ENCODE results near the gene PRKN. TPM values are rescaled to one million over a fixed set of nuclear protein-coding genes. Genes with fewer than 3 reads are reported as not detected.

The PRKN gene
- total and polyA plus RNA-seq, 3 experiments from 2014 or later, result 0.22 to 1.0 (median 0.55) TPM

DNA sequence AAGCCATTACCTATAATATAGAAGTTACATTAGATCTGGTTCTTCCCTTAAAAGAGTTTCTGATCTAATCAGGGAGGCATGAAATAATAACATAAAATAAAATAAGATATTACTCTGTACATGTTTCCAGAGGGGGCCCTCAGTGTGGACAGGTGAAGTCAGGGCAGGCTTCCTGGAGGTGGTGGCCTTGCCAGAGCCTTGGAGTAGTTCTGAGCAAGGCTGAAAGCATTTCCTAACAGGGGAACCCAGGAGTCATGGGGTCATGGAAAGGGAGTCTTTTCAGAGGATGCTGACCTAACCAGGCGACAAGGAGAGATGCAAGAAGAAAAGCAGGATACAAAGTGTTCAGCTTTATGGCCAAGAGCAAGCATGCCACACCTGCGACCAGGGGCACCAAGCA is 982.4 kb downstream of the PRKN start:
- Mint-ChIP-seq H3K36me3 (peaks cover 0 to 5% (median 0%) of the 10 kb centered on the region in 3 donors), H3K9me3 (peaks cover 0 to 6% (median 3%) of the 10 kb centered on the region in 5 donors), H3K4me1 (no peaks in the 10 kb centered on the region), H3K27me3 (peaks cover 0 to 2% of the 10 kb centered on the region in 2 donors), H3K27ac (no peak overlapping the region), H3K4me3 (no peak overlapping the region)
- H3K27ac ChIP-seq (ENCODE audit: low read depth, low read length), result no peak overlapping the region
- H3K9me3 ChIP-seq (ENCODE audit: low read length), result no peaks in the 10 kb centered on the region
- H3K4me3 ChIP-seq (ENCODE audit: low read length), result no peak overlapping the region
- no peaks in the 10 kb centered on the region for H3K36me3 ChIP-seq (ENCODE audit: insufficient read depth, low read length)
- H3K27me3 ChIP-seq (ENCODE audit: insufficient read depth, low read length, poor library complexity, severe bottlenecking), result no peaks in the 10 kb centered on the region
- POLR2A ChIA-PET, result no interaction called here
- CTCF ChIA-PET, result no interaction called here
- no peak for DNase-seq
- H3K4me1 ChIP-seq (ENCODE audit: insufficient read depth, low read length), result no peaks in the 10 kb centered on the region

DNA sequence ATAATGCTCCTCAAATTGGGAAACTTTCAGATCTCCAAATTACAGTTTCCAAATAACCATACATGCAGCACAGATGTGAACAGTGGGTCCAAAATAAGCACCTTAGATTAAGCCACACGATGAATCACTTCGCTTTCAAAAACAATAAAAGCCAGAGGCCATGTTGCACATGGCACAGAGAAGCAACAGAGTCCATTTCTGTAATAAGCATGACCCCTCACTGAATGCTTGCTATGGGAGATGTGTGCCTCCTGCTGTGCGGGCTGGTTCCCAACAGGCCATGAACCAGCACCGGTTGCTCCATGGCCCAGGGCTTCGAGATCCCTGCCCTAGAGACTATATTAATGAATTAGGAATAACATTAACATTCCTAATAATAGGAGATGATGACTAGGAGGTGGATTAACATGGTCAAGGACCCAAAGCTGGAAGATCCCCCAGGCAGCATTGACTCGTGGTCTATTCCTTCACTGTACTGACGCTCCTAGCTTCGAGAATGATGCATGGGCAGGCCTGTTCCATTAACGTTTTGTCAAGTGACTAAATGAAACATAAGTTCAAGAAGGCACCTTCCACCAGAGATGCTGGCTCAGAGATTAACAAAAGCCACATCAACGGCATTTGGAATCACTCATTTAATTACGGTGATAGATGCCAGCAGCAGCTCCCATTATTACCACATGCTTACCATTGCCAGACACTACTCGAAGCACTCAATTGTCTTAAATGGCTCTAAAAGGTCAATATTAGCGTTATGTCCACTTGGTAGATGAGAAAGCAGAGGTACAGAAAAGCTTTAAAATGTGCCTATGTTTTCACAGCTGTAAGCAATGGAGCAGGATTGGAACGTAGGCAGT is 983.1 kb downstream of the PRKN start:
- ChIA-PET CTCF (no interaction called here), POLR2A (no interaction called here)
- peaks cover 0 to 2% of the 10 kb centered on the region in 2 donors for H3K27me3 Mint-ChIP-seq
- H3K9me3 ChIP-seq (ENCODE audit: low read length), result no peaks in the 10 kb centered on the region
- no peak for DNase-seq
- no peaks in the 10 kb centered on the region for H3K36me3 ChIP-seq (ENCODE audit: insufficient read depth, low read length)
- H3K27me3 ChIP-seq (ENCODE audit: insufficient read depth, low read length, poor library complexity, severe bottlenecking), result no peaks in the 10 kb centered on the region
- H3K4me3 Mint-ChIP-seq, result no peak overlapping the region
- no peak overlapping the region for H3K4me3 ChIP-seq (ENCODE audit: low read length)
- no peaks in the 10 kb centered on the region for H3K4me1 ChIP-seq (ENCODE audit: insufficient read depth, low read length)
- peaks cover 0 to 6% (median 3%) of the 10 kb centered on the region in 5 donors for H3K9me3 Mint-ChIP-seq
- no peak overlapping the region for H3K27ac Mint-ChIP-seq
- no peak overlapping the region for H3K27ac ChIP-seq (ENCODE audit: low read depth, low read length)
- no peaks in the 10 kb centered on the region for H3K4me1 Mint-ChIP-seq
- peaks cover 0 to 5% (median 0%) of the 10 kb centered on the region in 3 donors for H3K36me3 Mint-ChIP-seq

DNA sequence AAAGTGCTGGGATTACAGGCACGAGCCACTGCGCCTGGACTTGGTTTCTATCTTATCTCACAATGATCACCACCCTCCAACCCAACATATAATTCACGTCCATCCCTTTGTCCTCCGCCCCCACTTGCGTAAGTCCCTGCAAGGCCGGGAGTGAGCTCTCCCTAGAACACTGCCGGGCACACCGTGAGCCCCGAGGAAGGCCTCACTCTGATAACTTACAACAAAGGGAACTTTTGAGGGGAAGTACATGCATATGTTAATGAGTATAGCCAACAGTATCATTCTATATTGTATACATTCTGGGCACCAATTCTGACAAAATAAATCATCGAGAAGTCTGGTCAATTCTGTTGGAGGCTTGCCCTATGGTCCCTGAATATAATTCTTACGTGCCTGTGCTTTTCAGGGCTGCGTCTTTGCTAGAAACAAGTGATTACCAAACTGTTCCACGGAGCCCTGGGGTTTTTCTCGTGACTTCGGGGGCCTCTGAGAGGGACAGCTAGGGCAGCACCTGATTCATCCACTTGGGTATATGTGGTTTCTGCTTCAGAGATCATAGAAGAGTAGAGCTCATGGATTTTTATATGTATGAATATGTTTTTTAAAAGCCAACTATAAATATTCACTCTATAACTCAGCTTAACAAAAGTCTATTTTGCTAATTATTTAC is 983.9 kb downstream of the PRKN start:
- Mint-ChIP-seq H3K9me3 (peaks cover 0 to 6% (median 2%) of the 10 kb centered on the region in 5 donors), H3K36me3 (peaks cover 0 to 5% (median 0%) of the 10 kb centered on the region in 3 donors), H3K27me3 (peaks cover 0 to 2% of the 10 kb centered on the region in 2 donors), H3K27ac (no peak overlapping the region), H3K4me3 (no peak overlapping the region), H3K4me1 (no peaks in the 10 kb centered on the region)
- POLR2A ChIA-PET, result no interaction called here
- Histone ChIP-seq H3K4me1 (ENCODE audit: insufficient read depth, low read length) (no peaks in the 10 kb centered on the region), H3K4me3 (ENCODE audit: low read length) (no peak overlapping the region), H3K27me3 (ENCODE audit: insufficient read depth, low read length, poor library complexity, severe bottlenecking) (no peaks in the 10 kb centered on the region), H3K36me3 (ENCODE audit: insufficient read depth, low read length) (no peaks in the 10 kb centered on the region), H3K9me3 (ENCODE audit: low read length) (no peaks in the 10 kb centered on the region), H3K27ac (ENCODE audit: low read depth, low read length) (no peak overlapping the region)
- no peak for DNase-seq
- CTCF ChIA-PET, result no interaction called here

DNA sequence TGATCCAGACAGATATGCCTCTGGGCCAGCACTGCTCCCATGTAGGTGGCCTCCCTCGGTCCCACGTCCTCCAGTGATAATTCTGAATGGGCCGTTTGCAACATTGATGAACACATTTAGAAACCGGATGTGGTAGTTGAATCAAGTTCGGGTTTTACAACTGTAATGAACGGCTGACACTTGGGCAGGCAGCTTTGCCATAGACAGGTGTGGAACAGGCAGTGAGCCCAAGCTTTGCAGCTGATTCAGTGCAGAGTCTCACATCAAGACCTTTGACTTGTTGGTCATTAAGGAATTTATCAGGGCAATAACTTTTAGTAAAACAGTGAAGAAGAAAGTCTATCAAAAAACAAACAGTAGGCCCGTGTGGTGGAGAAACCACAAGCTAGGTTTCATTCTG is 987.1 kb downstream of the PRKN start:
- H3K9me3 Mint-ChIP-seq, result peaks cover 0 to 6% (median 2%) of the 10 kb centered on the region in 5 donors
- Histone ChIP-seq H3K9me3 (ENCODE audit: low read length) (no peaks in the 10 kb centered on the region), H3K36me3 (ENCODE audit: insufficient read depth, low read length) (no peaks in the 10 kb centered on the region), H3K4me3 (ENCODE audit: low read length) (no peak overlapping the region), H3K4me1 (ENCODE audit: insufficient read depth, low read length) (no peaks in the 10 kb centered on the region), H3K27me3 (ENCODE audit: insufficient read depth, low read length, poor library complexity, severe bottlenecking) (no peaks in the 10 kb centered on the region), H3K27ac (ENCODE audit: low read depth, low read length) (no peak overlapping the region)
- POLR2A ChIA-PET, result no interaction called here
- CTCF ChIA-PET, result no interaction called here
- no peak overlapping the region for H3K4me3 Mint-ChIP-seq
- peak overlapping the region in 1 of 8 donors; percentile 68 for H3K27ac Mint-ChIP-seq
- peaks cover 0 to 5% (median 0%) of the 10 kb centered on the region in 3 donors for H3K36me3 Mint-ChIP-seq
- DNase-seq, result no peak
- no peaks in the 10 kb centered on the region for H3K4me1 Mint-ChIP-seq
- peaks cover 0 to 2% of the 10 kb centered on the region in 2 donors for H3K27me3 Mint-ChIP-seq

DNA sequence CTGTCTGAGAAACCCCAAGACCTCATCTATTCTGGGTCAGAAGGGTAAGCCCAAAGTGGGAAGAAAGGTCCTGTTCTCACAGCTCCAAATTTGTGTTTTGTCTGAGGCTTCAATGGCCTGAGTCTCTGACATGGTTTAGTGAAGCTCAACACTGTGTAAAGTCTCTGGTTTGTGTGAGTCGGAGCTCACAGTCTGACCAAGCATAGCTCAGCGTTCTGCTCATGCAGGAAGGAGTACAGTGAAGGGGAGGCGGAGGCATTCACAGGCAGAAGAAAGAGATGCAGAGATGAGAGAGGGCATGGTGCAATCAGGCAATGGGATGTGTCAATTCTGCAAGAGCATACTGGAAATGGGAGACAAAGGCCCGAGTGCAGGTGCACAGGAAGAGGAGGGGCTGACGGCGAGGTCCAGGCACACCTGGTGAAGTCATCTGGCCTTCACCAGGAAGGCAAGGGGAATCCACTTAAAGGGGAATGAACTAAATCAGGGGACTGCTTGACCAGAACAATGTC is 990.7 kb downstream of the PRKN start:
- H3K4me3 Mint-ChIP-seq, result no peak overlapping the region
- Histone ChIP-seq H3K9me3 (ENCODE audit: low read length) (no peaks in the 10 kb centered on the region), H3K27me3 (ENCODE audit: insufficient read depth, low read length, poor library complexity, severe bottlenecking) (no peaks in the 10 kb centered on the region), H3K36me3 (ENCODE audit: insufficient read depth, low read length) (no peaks in the 10 kb centered on the region), H3K27ac (ENCODE audit: low read depth, low read length) (no peak overlapping the region), H3K4me1 (ENCODE audit: insufficient read depth, low read length) (no peaks in the 10 kb centered on the region), H3K4me3 (ENCODE audit: low read length) (no peak overlapping the region)
- peaks cover 0 to 8% (median 0%) of the 10 kb centered on the region in 5 donors for H3K9me3 Mint-ChIP-seq
- POLR2A ChIA-PET, result no interaction called here
- H3K4me1 Mint-ChIP-seq, result no peaks in the 10 kb centered on the region
- CTCF ChIA-PET, result no interaction called here
- no peaks in the 10 kb centered on the region for H3K36me3 Mint-ChIP-seq
- no peak overlapping the region for H3K27ac Mint-ChIP-seq
- peaks cover 0 to 4% of the 10 kb centered on the region in 2 donors for H3K27me3 Mint-ChIP-seq
- no peak for DNase-seq

DNA sequence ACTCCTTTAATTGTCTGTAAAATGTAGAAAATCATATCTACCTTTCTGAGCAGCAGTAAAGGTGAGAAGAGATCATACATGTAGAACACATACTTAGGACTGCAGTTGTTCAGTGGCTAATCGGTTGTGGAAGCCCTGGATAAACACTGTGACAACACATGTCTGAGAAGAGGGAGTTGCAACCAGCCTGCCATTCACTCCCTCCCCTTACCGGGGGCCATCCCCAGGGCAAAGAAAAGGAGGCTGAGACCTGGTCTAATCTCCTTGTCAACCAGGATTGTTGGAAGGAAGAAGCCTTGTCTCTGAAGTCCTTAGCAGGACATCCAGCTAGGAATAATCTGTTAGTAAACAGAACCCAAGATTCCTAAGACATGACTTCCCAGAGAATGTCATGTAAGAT is 991.2 kb downstream of the PRKN start:
- no peaks in the 10 kb centered on the region for H3K4me1 Mint-ChIP-seq
- ChIA-PET CTCF (no interaction called here), POLR2A (no interaction called here)
- H3K4me1 ChIP-seq (ENCODE audit: insufficient read depth, low read length), result no peaks in the 10 kb centered on the region
- H3K27me3 Mint-ChIP-seq, result peaks cover 0 to 4% of the 10 kb centered on the region in 2 donors
- H3K27ac ChIP-seq (ENCODE audit: low read depth, low read length), result no peak overlapping the region
- peaks cover 0 to 10% (median 0%) of the 10 kb centered on the region in 5 donors for H3K9me3 Mint-ChIP-seq
- H3K36me3 Mint-ChIP-seq, result no peaks in the 10 kb centered on the region
- no peaks in the 10 kb centered on the region for H3K27me3 ChIP-seq (ENCODE audit: insufficient read depth, low read length, poor library complexity, severe bottlenecking)
- H3K4me3 Mint-ChIP-seq, result no peak overlapping the region
- no peak overlapping the region for H3K27ac Mint-ChIP-seq
- H3K9me3 ChIP-seq (ENCODE audit: low read length), result no peaks in the 10 kb centered on the region
- H3K36me3 ChIP-seq (ENCODE audit: insufficient read depth, low read length), result no peaks in the 10 kb centered on the region
- no peak overlapping the region for H3K4me3 ChIP-seq (ENCODE audit: low read length)
- DNase-seq, result no peak

DNA sequence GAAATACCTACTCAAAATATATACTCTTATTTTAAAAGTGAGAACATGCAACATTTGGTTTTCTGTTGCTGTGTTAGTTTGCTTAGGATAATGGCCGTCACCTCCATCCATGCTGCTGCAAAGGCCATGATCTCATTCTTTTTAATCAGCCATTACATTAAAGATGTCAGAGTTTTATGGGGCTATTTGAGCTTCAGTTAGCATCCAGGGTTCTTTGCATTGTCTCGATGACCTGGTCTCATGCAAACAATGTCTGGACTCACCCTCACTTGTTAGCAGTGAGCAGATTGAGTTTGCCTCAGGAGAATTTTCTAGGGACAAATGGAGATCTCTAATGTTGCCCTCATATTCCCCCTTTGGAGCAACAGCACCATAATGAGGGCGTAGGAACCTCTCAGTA is 995.0 kb downstream of the PRKN start:
- Histone ChIP-seq H3K4me3 (ENCODE audit: low read length) (no peak overlapping the region), H3K4me1 (ENCODE audit: insufficient read depth, low read length) (no peaks in the 10 kb centered on the region), H3K27me3 (ENCODE audit: insufficient read depth, low read length, poor library complexity, severe bottlenecking) (no peaks in the 10 kb centered on the region), H3K36me3 (ENCODE audit: insufficient read depth, low read length) (no peaks in the 10 kb centered on the region), H3K27ac (ENCODE audit: low read depth, low read length) (no peak overlapping the region), H3K9me3 (ENCODE audit: low read length) (no peaks in the 10 kb centered on the region)
- Mint-ChIP-seq H3K27ac (no peak overlapping the region), H3K4me1 (no peaks in the 10 kb centered on the region), H3K27me3 (peaks cover 0 to 4% of the 10 kb centered on the region in 2 donors), H3K9me3 (peaks cover 0 to 16% (median 5%) of the 10 kb centered on the region in 5 donors), H3K4me3 (no peak overlapping the region), H3K36me3 (no peaks in the 10 kb centered on the region)
- no peak for DNase-seq
- POLR2A ChIA-PET, result no interaction called here
- CTCF ChIA-PET, result no interaction called here

DNA sequence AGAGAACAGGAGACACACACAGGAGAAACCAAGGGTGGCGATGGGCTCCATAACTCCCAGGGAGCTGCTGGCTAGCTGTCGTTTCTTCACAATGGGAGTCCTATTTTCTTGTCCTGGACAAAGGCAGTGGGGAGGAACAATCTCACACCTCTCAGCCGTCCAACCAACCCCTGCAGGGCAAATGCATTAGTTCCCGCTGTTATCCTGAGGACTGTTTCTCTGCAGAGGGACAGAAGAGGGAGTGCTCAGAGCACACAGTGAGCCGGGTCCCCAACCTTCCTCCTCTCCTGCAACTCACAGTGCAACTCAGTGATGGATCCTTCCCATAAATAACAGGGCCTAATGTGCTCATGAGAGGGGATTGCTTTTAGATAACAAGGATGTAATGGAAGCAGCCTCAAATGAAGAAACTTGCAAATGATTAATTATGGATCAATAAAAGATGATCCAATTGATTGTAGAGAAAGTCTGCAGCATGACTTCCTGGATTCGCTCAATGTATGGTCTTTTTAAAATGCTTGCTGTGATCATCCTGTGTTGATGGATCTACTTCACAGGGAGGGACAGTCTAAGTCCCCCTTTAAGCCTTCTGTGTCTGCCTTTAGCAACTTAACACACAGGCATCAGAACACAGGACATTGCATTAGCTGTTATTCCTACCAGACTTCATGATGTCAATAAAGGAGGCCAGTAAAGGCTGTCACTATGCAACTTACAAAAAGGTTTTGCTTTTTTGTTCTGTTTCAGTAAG is 1000.3 kb downstream of the PRKN start:
- H3K36me3 Mint-ChIP-seq, result no peaks in the 10 kb centered on the region
- DNase-seq, result no peak
- H3K4me3 ChIP-seq (ENCODE audit: low read length), result no peak overlapping the region
- peaks cover 0 to 13% (median 7%) of the 10 kb centered on the region in 5 donors for H3K9me3 Mint-ChIP-seq
- H3K4me1 Mint-ChIP-seq, result no peaks in the 10 kb centered on the region
- no peak overlapping the region for H3K4me3 Mint-ChIP-seq
- H3K27me3 ChIP-seq (ENCODE audit: insufficient read depth, low read length, poor library complexity, severe bottlenecking), result no peaks in the 10 kb centered on the region
- POLR2A ChIA-PET, result no interaction called here
- H3K36me3 ChIP-seq (ENCODE audit: insufficient read depth, low read length), result no peaks in the 10 kb centered on the region
- no peak overlapping the region for H3K27ac ChIP-seq (ENCODE audit: low read depth, low read length)
- no peaks in the 10 kb centered on the region for H3K4me1 ChIP-seq (ENCODE audit: insufficient read depth, low read length)
- no peaks in the 10 kb centered on the region for H3K9me3 ChIP-seq (ENCODE audit: low read length)
- CTCF ChIA-PET, result no interaction called here
- no peaks in the 10 kb centered on the region for H3K27me3 Mint-ChIP-seq
- H3K27ac Mint-ChIP-seq, result no peak overlapping the region
